T-helper 9 cell (primary cell): ENCODE data around the gene OR52I2.
A peak's percentile ranks its signal among the peaks of the same experiment; 100 is the strongest.

Source experiments
- DNase-seq: peaks from one replicate; pipeline ENCODE4 v3.0.0-alpha.2; 2020

Gene OR52I2

GRCh38 chr11:4607781-4608666 is 26.5 kb downstream of the OR52I2 start, which contains the start of gene TRIM68:
Gene TRIM68, minus strand, starts transcription at chr11:4608231. Its CDS starts 2,727 bp downstream, at chr11:4605504.
- DNase-seq = peak; percentile 87

- no peak for DNase-seq
Observed at GRCh38 chr11:4610258-4610935, 28.9 kb downstream of the OR52I2 start.

- DNase-seq = no peak
Observed at GRCh38 chr11:4611986-4612385, 30.4 kb downstream of the OR52I2 start.

- DNase-seq = no peak
Observed at GRCh38 chr11:4615856-4616444, 34.4 kb downstream of the OR52I2 start.

- no peak for DNase-seq
Observed at GRCh38 chr11:4619514-4619913, 38.0 kb downstream of the OR52I2 start.

- DNase-seq = peak; percentile 26
Observed at GRCh38 chr11:4626207-4627099, 44.9 kb downstream of the OR52I2 start.

- DNase-seq = no peak
Observed at GRCh38 chr11:4636136-4636535, 54.6 kb downstream of the OR52I2 start.

GRCh38 chr11:4636962-4637661 is 55.6 kb downstream of the OR52I2 start, which contains the start of gene OR51D1:
Gene OR51D1, plus strand, starts transcription at chr11:4637477. Its CDS starts 2,314 bp downstream, at chr11:4639791.
- DNase-seq = peak; percentile 54

- DNase-seq = no peak
Observed at GRCh38 chr11:4637662-4638047, 56.1 kb downstream of the OR52I2 start.

- DNase-seq = no peak
Observed at GRCh38 chr11:4639931-4640330, 58.4 kb downstream of the OR52I2 start.

GRCh38 chr11:4641501-4641900 is 60.0 kb downstream of the OR52I2 start:
- DNase-seq = no peak

- DNase-seq = no peak
Observed at GRCh38 chr11:4642043-4642442, 60.5 kb downstream of the OR52I2 start.
